CD4-positive, alpha-beta T cell treated with Interferon alpha-2 for 1 hour (primary cell): ENCODE data around the gene ACTR5.

Experiments used
- DNase-seq, 2 donors: peaks; one replicate each; pipeline ENCODE4 v3.0.0-alpha.2; 2020 to 2022

The ACTR5 gene

DNA sequence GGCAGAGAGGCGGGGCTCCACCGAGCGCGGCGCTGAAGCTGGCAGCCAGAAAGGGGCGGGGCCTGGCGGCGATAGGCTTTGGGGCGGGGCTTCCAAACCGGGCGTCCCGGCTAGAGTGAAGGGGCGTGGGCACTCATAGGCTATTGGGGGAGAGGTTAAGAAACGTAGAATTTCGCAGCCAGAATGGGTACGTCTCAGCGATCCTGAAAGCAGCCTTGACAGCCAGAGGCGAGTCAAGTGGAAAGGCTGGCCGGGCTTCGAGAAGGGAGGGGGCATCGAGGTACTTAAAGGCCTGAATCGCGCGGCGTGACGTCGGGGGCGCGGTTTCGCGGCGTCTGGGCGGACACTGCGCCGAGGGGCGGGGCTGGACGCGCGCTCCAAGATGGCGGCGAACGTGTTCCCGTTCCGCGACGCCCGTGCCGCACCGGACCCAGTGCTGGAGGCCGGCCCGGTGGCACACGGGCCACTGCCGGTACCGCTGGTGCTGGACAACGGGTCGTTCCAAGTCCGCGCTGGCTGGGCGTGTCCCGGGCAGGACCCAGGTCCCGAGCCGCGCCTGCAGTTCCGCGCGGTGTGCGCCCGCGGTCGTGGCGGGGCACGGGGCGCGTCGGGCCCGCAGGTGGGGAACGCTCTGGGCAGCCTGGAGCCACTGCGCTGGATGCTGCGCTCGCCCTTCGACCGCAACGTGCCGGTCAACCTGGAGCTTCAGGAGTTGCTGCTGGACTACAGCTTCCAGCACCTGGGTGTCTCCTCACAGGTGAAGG, at the start of gene ACTR5:
TSS of gene ACTR5 (plus strand) at position 364 of the 764 bp plus-strand sequence. CDS start at position 383, 19 bp downstream.
- peak; percentile 95 to 97 for DNase-seq

- no peak for DNase-seq
Observed at GRCh38 chr20:38698541-38698940, 49.7 kb upstream of the ACTR5 start.

- no peak for DNase-seq
Observed at GRCh38 chr20:38700141-38700540, 48.1 kb upstream of the ACTR5 start.

DNA sequence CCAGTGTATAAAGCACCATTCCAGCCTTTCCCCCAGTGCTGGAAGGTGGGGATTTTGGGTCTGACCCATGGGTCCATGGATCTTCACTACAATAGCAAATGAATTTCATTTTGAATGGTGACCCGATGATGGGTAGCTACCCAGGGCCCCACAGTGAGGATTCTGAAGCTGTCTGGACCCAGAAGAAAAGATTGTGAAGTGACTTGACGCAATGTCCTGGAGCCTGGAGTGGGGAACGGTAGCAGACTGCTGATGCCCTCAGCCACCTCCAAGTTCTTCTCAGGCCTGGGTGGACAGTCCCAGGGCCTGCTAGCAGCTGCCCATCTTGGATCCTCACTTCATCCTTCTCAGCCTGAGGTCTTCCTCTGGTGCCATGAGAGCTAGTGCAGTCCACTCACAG, 47.3 kb upstream of the ACTR5 start:
- DNase-seq: no peak

- no peak for DNase-seq
Observed at GRCh38 chr20:38703526-38703925, 44.7 kb upstream of the ACTR5 start.

- DNase-seq: no peak
Observed at GRCh38 chr20:38704136-38704535, 44.1 kb upstream of the ACTR5 start.

DNA sequence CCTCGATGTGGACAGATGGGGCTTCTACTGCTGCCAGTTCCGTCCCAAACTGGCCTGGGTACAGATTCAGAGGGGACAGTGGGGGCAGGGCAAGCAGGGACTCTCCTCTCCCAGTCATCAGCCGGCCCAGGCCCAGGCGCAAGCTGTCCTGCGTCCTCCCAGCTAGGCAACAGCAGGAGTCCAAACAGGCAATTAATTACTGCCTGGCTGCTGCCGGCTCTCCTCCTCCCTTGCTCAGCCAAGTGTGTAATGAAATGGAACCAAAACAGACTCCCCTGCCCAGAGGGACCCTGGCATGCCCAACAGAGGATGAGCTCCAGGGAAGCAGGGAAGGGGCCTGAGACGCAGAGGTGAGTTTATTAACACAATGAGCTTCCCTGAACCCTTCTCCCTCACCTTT, 41.8 kb upstream of the ACTR5 start:
- no peak for DNase-seq

DNA sequence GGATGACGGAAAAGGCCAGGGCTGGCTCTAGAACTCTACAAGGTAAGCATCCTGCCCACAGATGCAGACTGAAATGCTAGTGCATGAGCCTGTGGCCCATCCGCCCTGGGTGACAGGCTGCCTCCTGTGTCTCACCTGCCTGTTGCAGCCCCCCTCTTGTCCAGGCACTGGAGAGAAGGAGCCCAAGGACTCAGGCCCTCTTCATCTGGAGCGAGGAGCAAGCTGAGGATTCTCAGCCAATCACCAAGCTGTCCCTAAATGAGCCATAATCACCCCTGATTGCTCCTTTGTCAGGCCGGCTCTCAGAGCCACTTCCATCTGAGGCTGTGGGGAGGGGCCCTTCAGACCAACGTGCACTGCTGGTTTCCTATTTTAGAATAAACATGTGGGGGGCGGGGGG, 34.0 kb upstream of the ACTR5 start:
- no peak for DNase-seq

- no peak for DNase-seq
Observed at GRCh38 chr20:38715646-38716045, 32.6 kb upstream of the ACTR5 start.

DNA sequence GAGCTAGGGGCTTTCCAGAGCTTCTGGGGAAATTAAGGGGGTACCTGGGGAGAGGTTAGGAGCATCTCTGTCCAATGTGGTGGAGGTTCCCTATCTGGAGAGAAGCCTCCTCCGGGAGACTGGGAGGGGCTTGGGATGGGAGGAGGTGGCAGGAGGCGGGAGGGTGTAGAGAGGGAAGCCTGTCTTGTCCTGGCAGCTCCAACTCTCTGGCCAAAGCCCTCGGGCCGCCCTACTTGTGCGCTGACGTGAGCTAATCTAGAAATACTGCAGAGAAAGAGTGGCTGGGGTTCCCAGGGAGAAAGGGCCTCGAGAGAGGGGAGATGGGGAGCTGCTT, 25.6 kb upstream of the ACTR5 start:
- no peak for DNase-seq

DNA sequence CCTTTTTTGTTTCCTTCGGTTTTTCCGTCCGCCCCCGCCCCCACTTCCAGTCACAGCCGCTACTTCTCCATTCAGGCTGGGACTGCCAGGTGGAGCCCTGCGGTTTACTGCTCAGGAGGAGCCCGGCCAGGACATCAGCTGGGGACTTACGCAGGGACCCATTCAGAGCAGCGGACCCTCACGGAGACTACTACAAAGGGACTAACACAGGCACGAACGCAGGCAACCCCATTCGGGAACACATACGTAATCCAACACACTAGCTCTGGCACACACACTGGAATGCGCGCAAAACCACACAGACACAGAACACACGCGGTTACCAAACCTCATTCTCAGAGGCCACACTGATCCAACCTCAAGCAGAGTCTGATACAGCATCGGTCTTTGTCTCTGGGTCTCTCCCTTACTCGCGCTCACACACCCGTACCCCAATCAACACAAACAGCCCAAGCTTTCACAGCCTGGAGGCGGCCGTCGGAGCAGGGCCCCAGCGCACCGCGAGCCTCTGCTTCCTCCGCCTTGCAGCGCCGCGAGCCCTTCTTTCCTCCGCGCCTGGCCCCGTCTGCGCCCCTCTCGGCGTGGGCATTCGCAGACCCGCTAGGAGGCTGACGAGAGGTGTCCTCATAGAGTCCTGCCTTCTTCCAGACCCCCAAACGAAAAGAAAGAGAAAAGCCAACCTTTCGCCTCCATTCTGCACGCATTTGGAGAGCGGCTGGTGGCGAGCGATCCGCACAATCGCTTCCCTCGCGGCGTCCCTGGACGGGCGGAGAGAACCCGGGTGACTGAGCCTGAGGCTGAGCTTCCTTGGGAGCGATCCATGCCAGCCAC, 25.0 kb upstream of the ACTR5 start:
- DNase-seq: no peak

GRCh38 chr20:38723848-38724625, 24.2 kb upstream of the ACTR5 start, which contains the start of gene SLC32A1:
TSS of gene SLC32A1 (plus strand) at chr20:38724486. CDS start at chr20:38724725, 239 bp downstream.
- no peak for DNase-seq

GRCh38 chr20:38724626-38725147, 23.6 kb upstream of the ACTR5 start:
- DNase-seq: no peak

GRCh38 chr20:38725148-38725901, 22.9 kb upstream of the ACTR5 start:
- DNase-seq: no peak

DNA sequence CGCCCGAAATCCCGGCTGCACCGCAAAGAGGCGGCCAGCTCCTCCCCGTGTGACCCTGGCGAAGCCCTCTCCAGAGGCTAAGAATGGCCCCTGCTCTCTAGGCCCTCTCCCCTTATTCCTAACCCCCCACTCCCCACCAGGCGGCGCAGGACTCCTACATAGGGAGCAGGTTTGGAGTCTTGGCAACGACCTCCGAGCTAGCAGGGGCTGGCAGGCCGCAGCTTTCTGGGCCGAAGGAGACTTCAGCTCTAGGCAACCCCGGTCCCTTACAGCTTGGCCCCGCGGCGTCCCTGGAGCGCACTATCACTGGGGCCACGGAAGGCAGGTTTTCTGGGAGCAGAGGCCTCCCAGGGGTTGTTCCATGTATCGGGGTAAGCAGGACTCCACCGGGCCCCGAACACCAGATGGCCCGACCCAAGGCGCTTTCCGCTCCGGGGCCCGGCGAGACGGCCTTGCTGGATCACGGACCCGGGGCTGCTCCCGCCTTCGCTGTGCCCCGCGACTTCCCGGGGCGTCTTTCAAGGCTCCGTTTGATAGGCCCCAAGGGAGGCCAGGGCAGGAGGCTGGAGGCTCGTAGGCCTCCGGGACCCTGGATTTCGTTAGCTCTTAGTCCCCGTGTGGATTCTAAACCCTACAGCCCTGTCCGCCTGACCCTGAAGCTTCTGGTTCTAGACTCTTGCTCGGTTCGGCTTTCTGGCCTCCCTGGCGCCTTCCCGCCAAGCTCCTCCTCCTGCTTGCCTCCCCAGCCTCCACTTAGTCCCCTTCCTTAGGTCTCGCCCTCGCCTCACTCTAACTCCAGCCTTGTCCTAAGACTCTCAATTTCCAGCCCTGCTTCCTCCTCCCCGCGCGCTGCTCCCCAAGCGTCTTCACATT, 22.1 kb upstream of the ACTR5 start:
- DNase-seq: peak in 1 of 2 donors; percentile 46

- peak; percentile 42 to 59 for DNase-seq
Observed at GRCh38 chr20:38726804-38727606, 21.3 kb upstream of the ACTR5 start.

GRCh38 chr20:38727607-38728190, 20.6 kb upstream of the ACTR5 start:
- no peak for DNase-seq

GRCh38 chr20:38728191-38728781, 20.0 kb upstream of the ACTR5 start:
- no peak for DNase-seq

DNA sequence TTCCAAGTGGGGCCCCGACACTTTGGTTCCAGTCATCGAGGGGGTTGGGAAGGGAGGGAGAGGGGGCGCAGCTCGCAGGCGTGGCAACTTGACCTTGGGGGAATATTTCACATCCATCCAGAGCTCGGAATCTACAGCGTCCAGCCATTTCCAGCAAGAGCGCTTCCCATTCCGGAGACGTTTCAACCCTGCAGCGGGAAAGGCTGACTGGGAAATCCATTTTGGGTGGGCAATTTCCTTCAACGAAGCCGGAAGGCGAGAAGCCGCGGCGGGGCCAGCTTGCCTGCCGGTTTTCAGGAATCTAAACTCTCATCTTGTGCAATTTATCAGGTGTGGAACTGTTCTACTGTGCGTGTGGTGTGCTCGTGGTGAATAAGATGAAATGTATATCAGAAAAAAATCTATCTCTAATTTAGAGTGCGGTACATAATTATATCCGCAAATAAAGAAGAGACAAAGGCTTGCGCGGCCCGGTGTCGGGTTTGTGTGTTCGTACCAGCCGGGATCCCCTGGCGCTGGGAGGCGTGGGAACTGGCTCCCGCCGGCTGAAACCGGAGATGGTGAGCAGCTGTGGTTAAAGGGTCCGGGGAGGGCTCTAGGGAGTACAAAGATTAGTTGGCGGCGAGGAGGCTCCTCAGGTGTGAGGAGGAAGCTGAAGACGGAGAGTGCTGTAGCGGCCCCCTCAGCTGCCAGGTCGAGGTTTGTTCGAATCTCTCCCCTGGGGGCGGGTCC, 19.2 kb upstream of the ACTR5 start:
- peak in 1 of 2 donors; percentile 19 for DNase-seq
